GM23248 (cell line): ENCODE results near the gene PIANP. TPM values are rescaled to one million over a fixed set of nuclear protein-coding genes. Genes with fewer than 3 reads are reported as not detected.

ENCODE experiments used
- DNase-seq: peaks from one replicate; pipeline ENCODE4 v3.0.0-alpha.2; 2015
- H2AFZ ChIP-seq: fragments of 200-600 bp; sonication (generic); 2 replicates; pipeline ENCODE4 v1.6.1; 2016; ENCODE audit warnings: antibody characterized with exemption
- H3F3A ChIP-seq: fragments of 200-600 bp; sonication (generic); 2 replicates; pipeline ENCODE4 v1.6.1; 2016; ENCODE audit warnings: mild to moderate bottlenecking, antibody characterized with exemption, mixed run types; ENCODE audit not compliant: insufficient read depth
- H3K27ac ChIP-seq: fragments of 200-600 bp; sonication (generic); 2 replicates; pipeline ENCODE4 v1.5.1; 2016; ENCODE audit warnings: mild to moderate bottlenecking
- H3K27me3 ChIP-seq: fragments of 200-600 bp; sonication (generic); replicated peaks from 2 replicates; pipeline ENCODE4 v1.6.1; 2016; ENCODE audit warnings: mild to moderate bottlenecking; ENCODE audit not compliant: insufficient read depth
- H3K36me3 ChIP-seq: fragments of 200-600 bp; sonication (generic); 2 replicates; pipeline ENCODE4 v1.6.1; 2016; ENCODE audit warnings: low read depth, mild to moderate bottlenecking
- H3K4me1 ChIP-seq: fragments of 200-600 bp; sonication (generic); 2 replicates; pipeline ENCODE4 v1.6.1; 2016; ENCODE audit warnings: mild to moderate bottlenecking; ENCODE audit not compliant: insufficient read depth
- H3K4me2 ChIP-seq: fragments of 200-600 bp; sonication (generic); one replicate; pipeline ENCODE4 v1.6.1; 2016; ENCODE audit warnings: mild to moderate bottlenecking; ENCODE audit not compliant: unreplicated experiment
- H3K4me3 ChIP-seq: fragments of 200-600 bp; sonication (generic); 2 replicates; pipeline ENCODE4 v1.5.1; 2016; ENCODE audit warnings: mild to moderate bottlenecking
- H3K79me2 ChIP-seq: fragments of 200-600 bp; sonication (generic); 2 replicates; pipeline ENCODE4 v1.6.1; 2016; ENCODE audit warnings: mild to moderate bottlenecking; ENCODE audit not compliant: insufficient read depth
- H3K9ac ChIP-seq: fragments of 200-600 bp; sonication (generic); 2 replicates; pipeline ENCODE4 v1.6.1; 2016; ENCODE audit warnings: mild to moderate bottlenecking
- H3K9me2 ChIP-seq: fragments of 200-600 bp; sonication (generic); 2 replicates; pipeline ENCODE4 v1.6.1; 2016; ENCODE audit warnings: mixed run types, mild to moderate bottlenecking, moderate library complexity; ENCODE audit not compliant: insufficient read depth
- H3K9me3 ChIP-seq: fragments of 200-600 bp; sonication (generic); one replicate; pipeline ENCODE4 v1.6.1; 2017; ENCODE audit warnings: low read depth
- H4K20me1 ChIP-seq: fragments of 200-600 bp; sonication (generic); 2 replicates; pipeline ENCODE4 v1.6.0; 2016; ENCODE audit not compliant: insufficient read depth
- EZH2 ChIP-seq: fragments of 200-600 bp; sonication (generic); IDR thresholded peaks from 2 replicates; pipeline ENCODE4 v1.6.1; 2018; ENCODE audit warnings: antibody characterized with exemption, mild to moderate bottlenecking; ENCODE audit not compliant: insufficient read depth, poor library complexity, severe bottlenecking
- EZH2phosphoT487 ChIP-seq: fragments of 200-600 bp; sonication (generic); IDR thresholded peaks from 2 replicates; pipeline ENCODE4 v1.6.1; 2018; ENCODE audit warnings: antibody characterized with exemption, moderate library complexity, mild to moderate bottlenecking, low read depth; ENCODE audit not compliant: insufficient read depth
- WGBS, 2 experiments: methylation state at CpG; one replicate each; pipeline ENCODE4 v1.1.6; 2015 to 2017; ENCODE audit warnings: low lambda C conversion rate in 2 of 2, low coverage in 1 of 2; ENCODE audit errors: missing lambda C conversion rate in 2 of 2; 5-methylcytosine and 5-hydroxymethylcytosine counted together
- in situ Hi-C: fragments of 300-500 bp; cut with MboI; formaldehyde crosslinking; loops from 2 replicates; pipeline ENCODE4 v1.15.0; 2020
- polyA plus RNA-seq: library from polyadenylated mRNA; unstranded; fragments of >200 nt; fragmentation: Nextera tagmentation; extraction: Ambion mirVana; gene quantifications from 2 replicates; pipeline ENCODE4 v1.2.1, GENCODE V29; 2016
- total RNA-seq: library from RNA; depleted of rRNA; stranded (reverse); fragments of >200 nt; shearing (Covaris generic); gene quantifications from 2 replicates; pipeline ENCODE4 v1.2.3, GENCODE V29; 2014

Gene PIANP
- total and polyA plus RNA-seq, 2 experiments from 2014 or later = 0.11 to 0.60 TPM

GRCh38 chr12:6699989-6700645, 498 bp downstream of the PIANP start:
- 0 to 1% methylated on average over 2 to 65 of the region's 65 CpGs for WGBS, 2 experiments
- peaks cover 27% of the 10 kb centered on the region for H3K27me3 ChIP-seq

GRCh38 chr12:6699259-6699988, 1.2 kb downstream of the PIANP start:
- Histone ChIP-seq H3K4me1 (no peaks in the 10 kb centered on the region), H2AFZ (peak overlapping the region; percentile 74), H3K9me2 (no peaks in the 10 kb centered on the region), H3K36me3 (no peaks in the 10 kb centered on the region), H3F3A (no peaks in the 10 kb centered on the region), H3K27ac (no peak overlapping the region), H3K79me2 (no peaks in the 10 kb centered on the region), H3K9me3 (no peaks in the 10 kb centered on the region), H3K9ac (no peak overlapping the region), H3K4me2 (peak overlapping the region; percentile 78), H3K27me3 (peaks cover 25% of the 10 kb centered on the region), H3K4me3 (peak overlapping the region; percentile 69), H4K20me1 (no peaks in the 10 kb centered on the region)
- TF ChIP-seq EZH2phosphoT487 = no peak
- peak; percentile 95 for TF ChIP-seq EZH2
- DNase-seq = peak; percentile 20
- WGBS, 2 experiments = 10 to 17% methylated on average over 14 to 16 of the region's 16 CpGs
- in situ Hi-C loops = no loop called here

More at GRCh38 chr12:6699989-6700645, 498 bp downstream of the PIANP start:
- H2AFZ ChIP-seq = peak overlapping the region; percentile 74
- H3K36me3 ChIP-seq = no peaks in the 10 kb centered on the region
- H3K9me3 ChIP-seq = no peaks in the 10 kb centered on the region
- H3K4me2 ChIP-seq = peak overlapping the region; percentile 78
- TF ChIP-seq EZH2 (peak; percentile 88), EZH2phosphoT487 (no peak)
- H3K27ac ChIP-seq = no peak overlapping the region
- no peaks in the 10 kb centered on the region for H4K20me1 ChIP-seq
- H3K9ac ChIP-seq = peak overlapping the region; percentile 35; the same call in 1 of the 2 replicates
- no peaks in the 10 kb centered on the region for H3K79me2 ChIP-seq
- peak overlapping the region; percentile 69 for H3K4me3 ChIP-seq
- no peaks in the 10 kb centered on the region for H3F3A ChIP-seq
- peak; percentile 34 for DNase-seq
- in situ Hi-C loops = no loop called here
- no peaks in the 10 kb centered on the region for H3K9me2 ChIP-seq
- no peaks in the 10 kb centered on the region for H3K4me1 ChIP-seq

- Histone ChIP-seq H3K36me3 (no peaks in the 10 kb centered on the region), H3K27ac (no peak overlapping the region), H3K4me3 (no peak overlapping the region), H3K4me2 (no peak overlapping the region), H3K9ac (no peak overlapping the region), H3F3A (no peaks in the 10 kb centered on the region), H3K27me3 (peaks cover 18% of the 10 kb centered on the region), H4K20me1 (no peaks in the 10 kb centered on the region), H3K79me2 (no peaks in the 10 kb centered on the region), H3K9me2 (no peaks in the 10 kb centered on the region), H3K9me3 (no peaks in the 10 kb centered on the region), H3K4me1 (no peaks in the 10 kb centered on the region), H2AFZ (no peak overlapping the region)
- TF ChIP-seq EZH2phosphoT487 (no peak), EZH2 (no peak)
- no peak for DNase-seq
- in situ Hi-C loops = no loop called here
- 45 to 48% methylated on average over 8 of the region's 8 CpGs for WGBS, 2 experiments
Observed at GRCh38 chr12:6698352-6699046, 2.1 kb downstream of the PIANP start.

GRCh38 chr12:6697584-6698351, 2.8 kb downstream of the PIANP start:
- peaks cover 18% of the 10 kb centered on the region for H3K27me3 ChIP-seq
- DNase-seq = peak; percentile 81
- H3K4me2 ChIP-seq = no peak overlapping the region
- no peaks in the 10 kb centered on the region for H3K36me3 ChIP-seq
- H3K9me3 ChIP-seq = no peaks in the 10 kb centered on the region
- no peaks in the 10 kb centered on the region for H3K4me1 ChIP-seq
- H3F3A ChIP-seq = no peaks in the 10 kb centered on the region
- no peak overlapping the region for H2AFZ ChIP-seq
- TF ChIP-seq EZH2phosphoT487 (no peak), EZH2 (no peak)
- H3K79me2 ChIP-seq = no peaks in the 10 kb centered on the region
- H3K4me3 ChIP-seq = no peak overlapping the region
- H3K9ac ChIP-seq = no peak overlapping the region
- in situ Hi-C loops = no loop called here
- H3K9me2 ChIP-seq = no peaks in the 10 kb centered on the region
- WGBS, 2 experiments = 60 to 61% methylated on average over 14 to 17 of the region's 17 CpGs
- no peaks in the 10 kb centered on the region for H4K20me1 ChIP-seq
- H3K27ac ChIP-seq = no peak overlapping the region
